GM18867 (cell line): ENCODE results near the gene IRGQ.

Source experiments
- ATAC-seq: cut with Tn5 transposase; IDR thresholded peaks from one replicate; pipeline ENCODE4 v1.9.1; 2021; ENCODE audit warnings: mild to moderate bottlenecking, moderate library complexity; ENCODE audit not compliant: unreplicated experiment

Gene IRGQ

GRCh38 chr19:43575156-43575950, 20.6 kb downstream of the IRGQ start, which contains the start of the genes PINLYP and XRCC1:
Gene PINLYP (plus strand): TSS chr19:43575801. CDS start chr19:43577192, 1,391 bp downstream.
Gene XRCC1 (minus strand): TSS chr19:43575527. CDS start chr19:43575458, 69 bp downstream.
- ATAC-seq, result peak; percentile 95

- no peak for ATAC-seq
These were observed 21.3 kb downstream of the IRGQ start for GRCh38 chr19:43574424-43575155.

- no peak for ATAC-seq
These were observed 23.8 kb downstream of the IRGQ start for GRCh38 chr19:43572171-43572588.

- no peak for ATAC-seq
These were observed 25.7 kb downstream of the IRGQ start for GRCh38 chr19:43570174-43570791.

GRCh38 chr19:43569657-43570056, 26.3 kb downstream of the IRGQ start:
- no peak for ATAC-seq

GRCh38 chr19:43564800-43565199, 31.1 kb downstream of the IRGQ start:
- ATAC-seq, result no peak

- ATAC-seq, result no peak
These were observed 32.0 kb downstream of the IRGQ start for GRCh38 chr19:43563816-43564457.

GRCh38 chr19:43562698-43563241, 33.2 kb downstream of the IRGQ start:
- peak; percentile 74 for ATAC-seq

GRCh38 chr19:43562226-43562697, 33.7 kb downstream of the IRGQ start:
- no peak for ATAC-seq

- ATAC-seq, result no peak
These were observed 34.6 kb downstream of the IRGQ start for GRCh38 chr19:43561139-43561970.

GRCh38 chr19:43560687-43561086, 35.2 kb downstream of the IRGQ start:
- ATAC-seq, result no peak

GRCh38 chr19:43555185-43555770, 40.7 kb downstream of the IRGQ start:
- no peak for ATAC-seq

GRCh38 chr19:43554317-43554895, 41.5 kb downstream of the IRGQ start:
- ATAC-seq, result no peak

- ATAC-seq, result no peak
These were observed 42.3 kb downstream of the IRGQ start for GRCh38 chr19:43553656-43554055.

- ATAC-seq, result no peak
These were observed 43.3 kb downstream of the IRGQ start for GRCh38 chr19:43552616-43553015.

GRCh38 chr19:43552198-43552450, 43.8 kb downstream of the IRGQ start:
- no peak for ATAC-seq

GRCh38 chr19:43551399-43552197, 44.3 kb downstream of the IRGQ start:
- ATAC-seq, result no peak

GRCh38 chr19:43548706-43549105, 47.2 kb downstream of the IRGQ start:
- ATAC-seq, result no peak
